Vagina (tissue), 2 donors: ENCODE results near the gene TBC1D7.
"Not testable (repeated sequence)": the region's sequence is repeated elsewhere in the genome, so short reads cannot be mapped to it uniquely, and the experiment has no call there.

Source experiments
- CTCF ChIP-seq, 3 experiments: fragments of 450-650 bp in 2 of 3; fragments of 200-600 bp in 1 of 3; sonication (generic) in 1 of 3; IDR thresholded peaks; one replicate each; pipeline ENCODE4 v1.5.1; 2017 to 2019; ENCODE audit warnings: antibody characterized with exemption in 3 of 3, mild to moderate bottlenecking in 2 of 3, moderate library complexity in 2 of 3
- POLR2A ChIP-seq, 2 donors: fragments of 450-650 bp; IDR thresholded peaks; one replicate each; pipeline ENCODE4 v1.6.1; 2017; ENCODE audit warnings: antibody characterized with exemption in 2 of 2, mild to moderate bottlenecking in 2 of 2, moderate library complexity in 2 of 2

GRCh38 chr6:13326031-13326586, 2.2 kb downstream of the TBC1D7 start:
- TF ChIP-seq CTCF, POLR2A (IDR thresholded peaks at IDR 0.05): not testable (repeated sequence)
